Spinal cord (tissue), 4 donors: ENCODE measurements around the gene CXorf66. TPM values are rescaled to one million over a fixed set of nuclear protein-coding genes. Genes with fewer than 3 reads are reported as not detected.

Source experiments
- polyA plus RNA-seq, 2 donors: library from polyadenylated mRNA; unstranded; fragments of 120-200 nt; gene quantifications; one replicate each; pipeline ENCODE4 v1.2.1, GENCODE V29; 2013; ENCODE audit not compliant: insufficient read length in 2 of 2
- small RNA-seq: library from RNA; depleted of rRNA; stranded (forward); fragments of <200 nt; gene quantifications from one replicate; pipeline ENCODE3, GENCODE V24; 2014; ENCODE audit warnings: low replicate concordance
- total RNA-seq, 2 donors: library from RNA; depleted of rRNA in 1 of 2; stranded (reverse); fragments of 120-200 nt in 1 of 2; fragments of >200 nt in 1 of 2; gene quantifications; one replicate each; pipeline versions ENCODE4 v1.2.3 to v1.2.4, GENCODE V29; 2013 to 2014

CXorf66 gene
- total and polyA plus RNA-seq, 4 donors = not detected

Small RNA genes lying within 50 kb of the gene (small RNA-seq; reads per million reads assigned to genes)
- 11.4 reads per million, percentile 96 among the genes with 10 or more reads in this experiment for gene MIR505
- not detected for gene RF00425

Other genes starting within 250 kb of the CXorf66 start
- 10 to 100 TPM; 31.5 to 50.4 TPM for gene ATP11C, start 32.5 kb downstream of the CXorf66 start, total RNA-seq
- gene ATP11C, start 32.5 kb downstream of the CXorf66 start, polyA plus RNA-seq = 10 to 100 TPM; 25.6 to 27.7 TPM